Activated T-cell treated with anti-CD3 and anti-CD28 coated beads for 4 hours (primary cell): Measurements from ENCODE around the gene ECSCR.
"Not testable (repeated sequence)": the region's sequence is repeated elsewhere in the genome, so short reads cannot be mapped to it uniquely, and the experiment has no call there.

Source experiments
- DNase-seq: peaks from one replicate; pipeline ENCODE4 v3.0.0-alpha.2; 2020

ECSCR gene

DNA sequence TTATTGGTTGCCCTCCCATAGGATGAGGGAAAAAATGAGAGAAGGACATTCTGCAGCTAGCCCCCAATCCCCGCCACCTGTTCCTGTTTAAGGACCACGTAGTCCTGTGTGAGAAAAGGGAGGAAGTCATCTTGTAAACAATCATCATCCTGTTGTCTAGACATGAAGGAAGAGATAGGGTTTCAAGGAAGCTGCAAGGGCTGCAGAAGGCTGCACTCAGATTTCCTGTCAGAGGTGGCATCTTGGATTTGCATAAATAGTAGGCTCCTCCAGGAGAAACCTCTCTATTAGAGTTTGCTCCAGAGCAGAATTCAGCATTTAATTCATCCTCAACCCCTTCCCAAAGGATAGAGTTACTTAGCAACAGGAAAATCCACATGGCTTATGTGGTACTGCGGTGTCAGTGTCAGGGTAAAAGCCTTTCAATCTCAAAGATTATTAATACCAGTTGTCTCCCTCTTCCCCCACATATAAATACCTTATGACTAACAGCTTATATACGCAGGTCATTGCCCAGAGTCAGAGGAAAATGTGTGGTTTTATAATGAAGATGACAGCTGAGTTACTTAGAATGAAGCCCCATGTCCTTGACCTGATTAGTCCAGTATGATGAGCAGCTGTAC lies 18.6 kb downstream of the ECSCR start:
- no peak for DNase-seq

DNA sequence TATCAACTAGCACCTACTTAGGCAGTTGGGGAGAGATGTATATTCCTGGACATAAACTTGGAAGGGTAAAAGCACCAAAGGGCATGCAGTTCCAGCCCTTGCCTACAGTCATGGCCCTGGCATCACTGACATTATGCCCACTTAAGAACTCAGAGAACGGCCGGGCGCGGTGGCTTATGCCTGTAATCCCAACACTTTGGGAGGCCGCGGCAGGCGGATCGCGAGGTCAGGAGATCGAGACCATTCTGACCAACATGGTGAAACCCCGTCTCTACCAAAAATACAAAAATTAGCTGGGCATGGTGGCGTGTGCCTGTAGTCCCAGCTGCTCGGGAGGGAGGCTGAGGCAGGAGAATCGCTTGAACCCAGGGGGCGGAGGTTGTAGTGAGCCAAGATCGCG lies 22.1 kb downstream of the ECSCR start:
- not testable (repeated sequence) for DNase-seq

DNA sequence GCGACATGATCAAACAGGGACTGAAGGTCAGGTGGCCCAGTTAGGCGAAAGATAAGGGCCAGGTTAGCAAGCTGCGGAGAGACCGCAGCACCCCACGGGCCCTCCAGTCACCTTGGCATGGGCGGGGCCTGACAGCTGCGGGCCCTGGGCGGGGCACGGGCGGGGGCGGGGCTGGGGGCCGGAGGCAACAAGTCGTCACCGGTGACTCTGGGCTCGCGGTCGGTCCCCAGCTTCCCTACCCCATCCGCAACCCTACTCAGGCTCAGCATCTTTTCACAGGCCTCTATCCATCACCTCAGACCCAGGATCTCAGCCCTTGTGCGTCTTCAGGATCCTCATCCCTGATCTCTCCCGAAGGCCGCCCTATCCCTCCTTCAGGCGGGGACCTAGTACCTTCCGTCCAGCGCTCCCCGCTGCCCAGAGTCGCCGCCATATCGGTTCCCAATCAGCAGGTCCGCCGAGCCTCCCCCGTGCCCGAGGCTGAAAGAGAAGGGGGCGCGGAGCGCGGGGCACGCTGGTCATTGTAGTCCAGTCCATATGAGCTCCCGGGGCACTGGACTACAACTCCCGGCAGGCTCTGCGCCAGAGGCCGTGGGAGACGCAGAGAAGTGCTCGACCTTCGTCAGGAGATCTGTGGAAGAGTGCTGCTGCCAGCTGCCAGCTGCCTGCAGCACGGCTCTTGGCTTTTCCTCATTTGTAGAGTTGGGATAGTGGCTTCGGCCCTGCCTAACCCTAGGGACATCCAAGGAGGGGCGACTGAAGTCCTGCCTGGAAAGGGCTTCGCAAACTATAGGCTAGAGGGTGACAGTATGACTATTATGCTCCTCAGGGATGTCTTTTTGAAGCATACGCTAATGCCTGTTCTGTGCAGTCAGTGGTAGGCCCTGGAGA lies 23.3 kb downstream of the ECSCR start, which contains the start of gene DNAJC18:
TSS of gene DNAJC18 (minus strand) at position 513 of the 891 bp plus-strand sequence. CDS start at position 433, 80 bp downstream.
- DNase-seq = peak; percentile 88

DNA sequence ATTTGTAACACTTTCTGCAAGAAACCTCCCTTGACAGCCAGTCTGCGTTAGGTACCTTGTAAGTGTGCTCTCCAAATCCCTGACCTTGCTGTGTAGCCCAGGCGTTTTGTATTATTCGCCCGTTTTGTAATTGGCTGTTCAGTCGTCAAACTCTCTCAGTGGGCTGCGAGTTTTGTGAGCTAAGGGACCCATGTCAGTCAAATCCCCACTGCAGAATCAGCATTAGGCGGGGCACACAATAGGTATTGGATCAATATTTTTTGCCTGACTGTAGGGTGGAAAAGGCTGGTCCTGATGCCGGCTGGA lies 23.9 kb downstream of the ECSCR start:
- DNase-seq = no peak

DNA sequence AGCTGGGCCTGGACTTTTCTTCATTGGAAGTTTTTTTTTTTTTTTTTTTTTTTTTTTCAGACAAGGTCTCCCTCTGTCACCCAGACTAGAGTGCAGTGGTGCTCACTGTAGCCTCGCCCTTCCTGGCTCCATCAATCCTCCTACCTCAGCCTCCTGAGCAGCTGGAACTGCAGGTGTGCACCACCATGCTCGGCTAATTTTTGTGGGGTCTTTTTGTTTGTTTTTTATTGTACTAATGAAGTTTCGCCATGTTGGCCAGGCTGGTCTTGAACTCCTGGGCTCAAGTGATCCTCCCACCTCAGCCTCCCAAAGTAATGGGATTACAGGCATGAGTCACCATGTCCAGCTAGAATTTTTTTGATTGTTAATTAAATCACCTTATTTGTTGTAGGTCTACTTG lies 26.9 kb downstream of the ECSCR start:
- no peak for DNase-seq

DNA sequence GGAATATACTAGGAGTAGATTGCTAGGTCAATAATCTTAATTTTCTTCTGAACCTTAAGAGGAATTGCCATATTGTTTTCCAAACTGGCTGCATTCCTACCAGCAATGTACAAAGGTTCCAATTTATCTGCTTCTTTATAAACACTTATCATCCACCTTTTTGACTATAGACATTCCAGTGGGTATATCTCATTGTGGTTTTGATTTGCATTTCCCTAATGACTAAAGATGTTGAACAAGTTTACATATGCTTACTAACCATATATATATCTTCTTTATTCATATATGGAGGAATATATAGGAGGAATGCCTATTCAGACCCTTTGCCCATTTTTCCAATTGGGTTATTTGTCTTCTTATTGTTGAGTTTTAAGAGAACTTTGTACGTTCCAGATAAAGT lies 30.8 kb downstream of the ECSCR start:
- no peak for DNase-seq

DNA sequence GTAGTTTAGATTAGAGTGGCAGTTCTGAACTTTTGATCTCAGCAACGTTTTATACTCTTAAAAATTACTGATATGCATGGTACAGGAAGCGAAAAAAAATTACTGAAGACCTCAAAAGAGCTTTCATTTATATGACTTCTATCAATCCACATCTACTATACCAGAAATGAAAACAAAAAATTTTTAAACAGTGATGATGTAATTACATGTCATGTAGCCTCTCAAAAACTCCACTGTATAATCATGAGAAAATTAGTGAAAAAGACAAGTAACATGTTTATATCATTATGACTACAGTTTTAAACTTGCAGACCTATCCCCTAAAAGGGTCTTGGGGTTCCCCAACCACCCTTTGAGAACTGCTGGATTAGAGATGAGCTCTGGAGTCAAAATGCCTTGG lies 32.5 kb downstream of the ECSCR start:
- DNase-seq = no peak

DNA sequence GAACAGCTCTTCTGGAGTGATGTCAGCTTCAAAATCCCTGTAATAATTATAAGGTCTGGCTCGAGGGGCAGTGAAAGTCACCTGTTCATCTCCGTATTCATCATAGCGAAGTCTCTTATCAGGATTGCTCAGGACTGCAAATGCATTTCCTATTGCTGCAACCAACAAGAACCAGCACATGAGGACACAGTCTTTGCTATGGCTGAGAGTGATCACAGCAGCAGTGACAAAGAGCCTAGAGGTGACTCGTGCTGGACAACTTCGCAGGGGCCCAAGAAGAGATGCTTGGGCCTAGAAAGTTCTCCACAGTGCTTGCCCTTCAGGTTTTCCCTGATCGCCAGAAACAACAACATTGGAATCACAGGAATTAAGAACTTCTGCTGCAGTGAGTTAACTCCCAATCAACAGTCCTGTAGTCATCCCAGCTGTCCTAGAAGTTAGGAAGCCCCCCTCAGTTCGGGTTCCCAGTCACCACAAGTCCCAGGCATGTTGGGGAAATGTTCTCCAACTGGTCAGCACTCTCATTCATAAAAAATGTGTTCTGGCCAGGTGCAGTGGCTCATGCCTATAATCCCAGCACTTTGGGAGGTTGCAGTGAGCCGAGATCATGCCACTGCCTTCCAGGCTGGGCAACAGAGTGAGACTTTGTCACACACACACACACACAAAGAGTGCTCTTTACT lies 36.2 kb downstream of the ECSCR start:
- DNase-seq = no peak

DNA sequence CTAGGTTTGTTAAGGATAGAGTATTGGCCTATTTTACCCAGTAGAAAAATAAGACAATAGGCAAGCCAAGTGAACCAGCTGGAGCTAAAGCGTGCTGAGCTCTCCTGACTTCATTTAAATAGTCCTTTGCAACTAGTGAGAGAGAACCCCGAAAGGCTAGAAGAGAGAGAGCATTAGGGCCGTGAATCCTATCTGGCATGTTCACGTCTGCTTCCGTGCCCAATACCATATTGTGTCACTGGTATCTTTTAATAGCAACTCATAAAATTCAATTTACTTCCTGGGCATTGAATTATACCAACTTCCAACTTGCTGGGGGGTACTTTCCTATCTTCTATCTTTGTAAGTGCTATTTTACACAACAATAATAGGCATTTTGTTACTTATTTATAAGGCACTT lies 37.0 kb downstream of the ECSCR start:
- DNase-seq = no peak

DNA sequence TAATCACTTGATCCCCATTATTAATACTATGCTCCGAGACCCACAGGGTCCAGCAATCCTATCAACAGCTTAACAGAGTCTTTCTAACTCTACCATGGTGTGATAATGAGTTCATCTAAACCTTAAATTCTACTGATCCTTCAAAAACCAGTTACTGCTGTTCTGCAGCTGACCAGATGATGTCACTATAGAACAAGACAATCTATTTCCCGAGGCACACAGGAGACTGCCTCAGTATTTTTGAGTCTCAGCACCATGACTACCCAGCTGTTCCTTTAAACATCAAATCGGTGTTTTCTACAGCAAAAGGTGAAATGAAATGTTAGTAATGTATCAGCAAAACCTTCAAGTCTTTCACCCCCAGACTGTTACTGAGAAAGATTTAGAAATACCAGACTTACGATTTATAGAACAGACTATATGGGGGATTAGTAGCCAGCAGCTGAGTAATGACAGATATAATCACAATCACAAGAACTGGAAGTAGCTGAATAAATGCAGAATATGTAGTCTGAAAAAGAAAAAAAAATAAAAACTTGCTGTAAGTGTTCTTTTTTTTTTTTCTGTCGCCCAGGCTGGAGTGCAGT lies 40.1 kb downstream of the ECSCR start:
- peak; percentile 52 for DNase-seq

DNA sequence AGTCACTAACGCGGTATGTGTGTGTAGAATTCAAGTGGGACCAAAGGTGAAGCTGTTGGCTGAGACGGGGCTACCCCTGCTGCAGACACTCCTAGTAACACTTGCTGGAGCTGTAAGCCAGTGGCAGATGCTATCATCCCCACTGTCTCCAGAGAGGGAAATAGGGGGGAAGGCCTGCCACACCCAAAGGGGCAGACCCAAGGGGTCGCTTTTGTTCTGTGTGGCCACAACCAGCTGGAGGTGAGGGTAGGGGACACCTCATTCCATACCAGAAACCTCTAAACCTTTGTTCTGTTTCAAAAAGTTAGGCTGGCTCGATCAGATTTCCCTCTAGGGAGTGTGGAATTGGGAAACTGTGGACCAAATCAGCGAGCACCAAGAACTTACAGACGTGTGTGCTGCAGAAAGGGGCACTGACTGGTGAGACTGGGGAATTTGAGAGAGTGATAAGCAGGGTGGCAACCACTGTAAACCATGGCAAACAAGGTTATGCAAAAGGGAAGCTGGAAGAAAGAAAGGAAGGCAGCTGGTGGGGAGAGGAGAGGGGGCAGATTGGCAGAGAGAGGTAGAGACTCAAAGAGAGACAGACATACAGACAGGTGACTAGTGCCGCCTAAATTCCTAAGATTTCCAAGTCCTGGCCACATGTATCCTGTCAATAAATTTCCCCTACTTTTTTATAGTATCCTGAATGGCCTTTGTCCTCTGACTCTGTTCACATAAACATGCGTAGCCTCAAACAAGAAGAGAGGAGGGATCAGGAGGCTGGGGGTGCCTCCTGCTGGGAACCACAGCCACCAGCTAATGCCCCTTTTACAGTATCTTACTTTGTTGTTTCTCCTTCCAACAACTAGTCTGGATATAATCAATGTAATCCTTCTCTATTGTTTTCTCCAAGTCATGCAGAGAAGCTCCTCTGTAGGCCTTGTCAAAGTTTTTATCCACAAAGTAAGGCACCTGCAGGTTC lies 43.0 kb downstream of the ECSCR start:
- no peak for DNase-seq

DNA sequence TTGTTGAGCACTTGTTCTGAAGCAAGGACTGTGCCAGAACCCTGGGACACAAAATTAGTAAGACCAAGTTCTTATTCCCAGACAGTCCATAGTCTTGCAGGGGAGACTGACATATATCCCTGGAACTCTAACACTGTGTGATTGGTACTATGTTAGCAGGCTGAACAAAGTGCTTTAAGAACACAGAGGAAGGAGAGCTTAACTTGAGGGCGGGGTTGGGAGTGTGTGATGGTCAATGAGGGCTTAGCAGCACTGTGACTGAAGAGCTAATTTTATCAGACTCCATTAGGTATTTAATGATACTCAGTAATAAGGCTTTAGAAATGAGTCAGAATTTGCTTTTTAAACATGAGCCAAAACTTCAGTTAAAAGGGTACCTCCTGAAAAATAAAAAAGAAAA lies 43.8 kb downstream of the ECSCR start:
- DNase-seq = no peak

DNA sequence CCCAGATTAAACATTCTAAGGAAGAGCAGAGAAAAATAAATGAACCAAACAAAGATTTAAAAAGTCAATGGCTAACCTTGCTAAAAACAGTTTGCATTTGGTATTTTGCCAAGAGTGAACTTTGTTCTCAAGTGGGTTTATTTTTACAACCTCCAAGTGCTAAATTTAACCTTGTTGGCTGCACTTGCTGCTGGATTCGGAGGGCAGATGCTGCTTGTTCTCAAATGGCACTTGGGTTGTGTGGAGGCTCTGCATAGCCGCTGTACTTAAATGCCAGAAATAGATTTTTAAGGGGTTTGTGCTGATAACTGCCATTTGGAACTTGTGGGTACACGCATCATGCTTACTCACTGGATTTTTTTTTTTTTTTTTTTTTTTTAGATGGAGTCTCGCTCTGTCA lies 45.3 kb downstream of the ECSCR start:
- DNase-seq = no peak

DNA sequence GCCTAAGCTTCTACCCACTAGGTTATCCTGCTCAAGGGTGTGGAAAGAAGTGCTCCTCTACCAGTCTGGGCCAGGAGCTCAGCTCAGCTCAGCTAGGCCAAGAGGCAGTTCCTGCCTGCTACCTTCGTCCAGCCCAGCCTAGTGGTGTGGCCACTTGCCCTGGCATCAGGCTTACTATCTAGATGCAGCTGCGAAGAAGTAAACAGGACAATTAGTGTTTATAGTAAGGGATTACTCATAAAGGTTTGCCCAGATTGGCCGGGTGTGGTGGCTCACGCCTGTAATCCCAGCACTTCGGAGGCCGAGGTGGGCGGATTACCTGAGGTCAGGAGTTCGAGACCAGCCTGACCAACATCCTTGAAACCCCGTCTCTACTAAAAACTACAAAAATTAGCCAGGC lies 45.9 kb downstream of the ECSCR start:
- DNase-seq = no peak

DNA sequence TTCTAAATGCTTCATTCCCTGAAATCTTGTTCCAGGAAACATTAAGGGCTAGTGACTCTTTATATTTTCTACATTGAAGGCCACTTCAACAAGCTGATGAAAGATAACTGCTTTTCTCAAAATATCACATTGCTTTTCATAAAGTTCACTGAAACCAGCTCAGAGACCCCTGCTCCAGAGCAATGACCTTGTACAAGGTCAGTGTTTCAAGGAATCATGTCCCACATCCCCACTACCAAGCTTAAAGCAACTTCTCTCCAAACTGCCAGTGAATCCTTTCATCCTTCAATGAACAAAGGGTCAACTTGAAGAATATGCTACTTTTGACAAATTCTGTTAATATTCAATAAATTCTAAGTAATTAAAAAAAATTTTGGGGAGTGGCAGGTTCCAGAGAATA lies 46.7 kb downstream of the ECSCR start:
- no peak for DNase-seq

DNA sequence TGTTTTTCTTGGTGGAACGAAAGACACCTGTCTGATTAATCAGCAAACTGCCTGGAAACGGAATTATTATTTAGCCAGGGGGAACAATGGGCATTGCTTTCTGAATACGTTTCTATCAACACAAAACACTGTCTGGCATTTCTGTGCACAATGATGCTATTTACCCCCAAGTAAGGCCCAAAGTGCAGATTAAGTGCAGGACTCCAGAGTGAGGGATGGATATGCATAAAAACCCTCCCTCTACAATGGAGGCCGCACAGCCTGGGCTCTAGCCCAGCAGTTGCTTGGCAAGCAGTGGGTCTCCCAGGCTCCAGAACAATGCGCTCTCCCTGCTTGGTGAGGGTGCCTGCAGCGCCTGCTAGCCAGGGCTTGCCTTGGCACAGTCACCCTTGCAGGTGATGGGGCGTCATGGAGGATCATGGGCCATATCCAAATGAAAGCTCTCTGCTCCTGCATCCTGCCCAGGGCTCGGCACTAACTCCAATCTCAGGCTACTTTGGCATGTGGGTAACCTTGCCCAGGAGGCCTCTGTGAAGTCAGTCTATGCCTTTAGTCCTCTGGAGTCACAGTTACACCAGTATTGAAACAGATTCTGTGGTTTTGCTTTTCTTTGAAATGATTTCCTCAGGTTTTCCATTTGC lies 47.2 kb downstream of the ECSCR start:
- no peak for DNase-seq

DNA sequence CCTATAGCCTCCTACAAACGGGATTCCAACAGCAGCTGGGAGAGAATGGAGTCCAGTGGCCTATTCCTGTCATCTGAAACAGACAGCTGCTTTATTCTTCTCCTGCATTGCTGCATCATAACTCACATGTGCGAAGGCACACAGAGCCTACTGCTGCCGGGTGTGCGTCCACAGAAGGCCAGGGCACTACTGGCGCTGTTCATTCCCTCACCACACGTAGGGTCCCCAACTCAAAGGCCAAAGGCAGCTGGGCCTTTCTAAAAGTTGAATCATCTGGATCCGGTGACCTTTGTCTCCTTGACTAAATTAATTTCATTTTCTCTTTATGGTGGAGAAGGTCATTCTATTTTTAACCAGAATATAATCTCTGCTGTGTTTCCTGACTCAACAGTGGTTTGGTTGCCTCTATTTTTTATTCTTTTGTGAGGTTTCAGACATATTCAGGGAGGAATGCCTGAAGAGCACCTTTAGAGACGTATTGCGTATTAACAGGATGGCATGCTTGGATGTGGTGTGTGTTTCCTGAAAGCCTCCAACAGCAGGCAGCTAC lies 47.9 kb downstream of the ECSCR start:
- DNase-seq = no peak

DNA sequence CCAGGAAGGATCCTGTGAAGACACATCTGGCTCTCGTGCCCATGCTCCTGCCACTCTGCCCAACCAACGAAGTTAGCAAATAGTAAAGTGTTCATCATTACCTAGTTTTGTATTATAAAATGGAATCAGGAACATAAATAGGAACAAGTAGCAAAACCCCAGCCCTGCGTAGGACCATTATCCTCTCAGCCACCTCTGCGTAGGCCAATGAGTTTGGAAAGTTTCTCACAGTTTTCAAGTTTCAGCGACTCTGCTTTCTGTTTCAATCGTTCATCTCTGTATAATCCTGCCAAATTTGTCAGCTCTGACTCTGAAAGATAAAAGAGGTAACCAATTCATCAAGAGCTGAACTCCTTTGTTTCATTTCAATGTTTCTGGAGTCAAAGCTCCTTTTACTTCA lies 48.6 kb downstream of the ECSCR start:
- DNase-seq = no peak

DNA sequence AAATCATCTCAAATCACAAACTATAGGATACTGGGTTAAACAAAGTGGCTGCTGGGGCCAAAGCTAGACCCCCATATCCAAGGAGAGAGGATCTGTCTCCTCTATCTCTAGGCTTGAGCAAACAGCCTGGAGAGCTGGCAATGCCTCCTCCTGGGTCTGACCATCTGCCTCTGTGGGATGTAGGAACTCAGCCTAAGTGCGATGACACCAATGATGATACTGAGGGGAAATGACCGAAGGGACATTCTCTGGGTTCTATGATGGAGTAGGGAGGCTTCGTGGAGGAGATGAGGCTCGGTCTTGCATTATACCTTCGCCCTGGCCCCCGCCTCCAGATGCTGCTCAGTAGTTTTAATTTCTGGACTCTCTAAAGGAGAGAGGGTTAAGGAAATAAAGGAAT lies 49.4 kb downstream of the ECSCR start:
- DNase-seq = no peak

DNA sequence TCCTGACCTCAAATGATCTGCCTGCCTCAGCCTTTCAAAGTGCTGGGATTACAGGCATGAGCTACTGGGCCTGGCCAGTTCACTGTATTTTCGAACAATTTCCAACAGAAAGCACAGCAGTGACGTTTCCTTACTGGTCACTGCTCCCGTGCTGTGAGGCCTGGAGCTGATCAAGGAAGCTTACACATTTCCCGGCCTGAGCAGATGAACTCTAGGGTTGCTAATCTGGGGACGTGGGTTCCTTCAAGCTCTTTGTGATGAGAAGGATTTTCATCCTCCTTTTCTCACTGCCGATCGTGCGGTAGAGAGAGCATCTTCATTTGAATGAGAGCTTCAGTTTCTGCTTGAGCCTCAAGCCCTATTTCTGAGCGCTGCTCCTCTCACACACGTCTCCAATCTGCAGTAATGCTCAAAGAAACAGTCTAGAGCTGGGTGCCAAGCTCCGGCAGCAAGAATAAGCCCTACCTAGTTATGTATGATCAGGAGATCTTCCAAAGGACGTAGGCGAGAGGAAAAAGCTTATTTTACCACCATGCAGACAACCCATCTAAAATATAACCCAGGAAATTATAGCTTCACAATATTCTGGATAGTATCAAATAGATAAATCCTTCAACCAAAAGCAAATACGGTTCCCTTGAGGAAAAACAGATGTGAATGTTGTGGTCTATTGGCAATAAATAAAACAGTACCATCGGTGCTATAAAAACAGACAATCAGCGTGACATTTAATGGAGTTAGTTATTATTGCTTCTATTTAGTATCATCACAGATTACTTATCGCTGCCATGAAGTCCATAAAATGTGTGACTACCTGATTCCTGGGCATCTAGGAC lies 51.3 kb downstream of the ECSCR start:
- DNase-seq = no peak
